C4-2B (cell line): Measurements from ENCODE around the gene PXT1.

Experiments
- CTCF ChIP-seq: fragments of 450-650 bp; conservative IDR thresholded peaks from 2 replicates; pipeline ENCODE4 v1.5.1; 2017; ENCODE audit warnings: mild to moderate bottlenecking
- ZFX ChIP-seq: fragments of 450-650 bp; IDR thresholded peaks from 2 replicates; pipeline ENCODE4 v1.6.1; 2017

DNA sequence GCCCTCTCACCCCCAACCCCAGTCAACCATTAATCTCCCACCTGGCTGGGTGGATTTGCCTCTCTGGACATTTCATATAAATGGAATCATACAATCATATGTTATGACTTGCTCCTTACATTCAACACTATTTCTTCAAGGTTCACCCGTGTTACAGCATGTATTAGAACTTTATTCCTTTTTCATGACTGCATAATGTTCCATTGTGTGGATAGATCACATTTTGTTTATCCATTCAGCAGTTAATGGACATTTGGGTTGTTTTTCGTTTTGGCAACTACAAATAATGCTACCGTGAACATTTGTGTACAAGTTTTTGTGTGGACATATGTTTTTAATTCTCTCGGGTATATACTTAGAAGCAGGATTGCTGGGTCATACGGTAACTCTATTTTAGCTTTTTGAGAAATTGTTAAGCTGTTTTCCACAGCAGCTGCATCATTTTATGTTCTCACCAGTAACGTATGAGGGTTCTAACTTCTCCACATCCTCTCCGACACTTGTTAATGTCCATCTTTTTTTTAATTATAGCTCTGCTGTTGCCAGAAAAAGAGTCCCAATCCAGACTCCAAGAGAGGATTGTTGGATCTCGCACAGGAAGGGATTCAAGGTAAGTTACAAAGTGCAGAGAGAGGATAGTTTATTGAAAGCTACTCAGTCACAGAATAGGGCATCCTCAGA is 90.0 kb downstream of the PXT1 start:
- TF ChIP-seq CTCF (no peak), ZFX (no peak)
